ENCODE results near the gene HCN2.

HCN2 gene

GRCh38 chr19:664913-665443 lies 75.3 kb downstream of the HCN2 start (continued):
- no peak for TF ChIP-seq ZNF704 (tag by site-specific recombination; IDR thresholded peaks at IDR 0.05)
- no peak for TF ChIP-seq ZIC2 (tag by site-specific recombination; IDR thresholded peaks at IDR 0.05)
- TF ChIP-seq ZNF335 (tag by site-specific recombination; conservative IDR thresholded peaks at IDR 0.05): peak; percentile 44; the same call in 1 of the 2 replicates
- TF ChIP-seq, protein P1, sequence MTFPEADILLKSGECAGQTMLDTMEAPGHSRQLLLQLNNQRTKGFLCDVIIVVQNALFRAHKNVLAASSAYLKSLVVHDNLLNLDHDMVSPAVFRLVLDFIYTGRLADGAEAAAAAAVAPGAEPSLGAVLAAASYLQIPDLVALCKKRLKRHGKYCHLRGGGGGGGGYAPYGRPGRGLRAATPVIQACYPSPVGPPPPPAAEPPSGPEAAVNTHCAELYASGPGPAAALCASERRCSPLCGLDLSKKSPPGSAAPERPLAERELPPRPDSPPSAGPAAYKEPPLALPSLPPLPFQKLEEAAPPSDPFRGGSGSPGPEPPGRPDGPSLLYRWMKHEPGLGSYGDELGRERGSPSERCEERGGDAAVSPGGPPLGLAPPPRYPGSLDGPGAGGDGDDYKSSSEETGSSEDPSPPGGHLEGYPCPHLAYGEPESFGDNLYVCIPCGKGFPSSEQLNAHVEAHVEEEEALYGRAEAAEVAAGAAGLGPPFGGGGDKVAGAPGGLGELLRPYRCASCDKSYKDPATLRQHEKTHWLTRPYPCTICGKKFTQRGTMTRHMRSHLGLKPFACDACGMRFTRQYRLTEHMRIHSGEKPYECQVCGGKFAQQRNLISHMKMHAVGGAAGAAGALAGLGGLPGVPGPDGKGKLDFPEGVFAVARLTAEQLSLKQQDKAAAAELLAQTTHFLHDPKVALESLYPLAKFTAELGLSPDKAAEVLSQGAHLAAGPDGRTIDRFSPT (tag by site-specific recombination; IDR thresholded peaks at IDR 0.05): no peak
- TF ChIP-seq REPIN1 (tag by site-specific recombination; IDR thresholded peaks at IDR 0.05; ENCODE audit: low read depth): no peak
- peak; percentile 48; the same call in 1 of the 2 replicates for TF ChIP-seq ZNF600 (tag by site-specific recombination; IDR thresholded peaks at IDR 0.05)
- TF ChIP-seq HOXD13 (CRISPR knock-in tag; IDR thresholded peaks at IDR 0.05; ENCODE audit: borderline replicate concordance): no peak
- TF ChIP-seq ZNF404 (tag by site-specific recombination; IDR thresholded peaks at IDR 0.05): no peak
- peak; percentile 69 for TF ChIP-seq KLF8 (tag by site-specific recombination; IDR thresholded peaks at IDR 0.05)
- peak; percentile 77 for TF ChIP-seq ZNF341 (tag by site-specific recombination; IDR thresholded peaks at IDR 0.05; ENCODE audit: low read depth)
- TF ChIP-seq ZNF645 (tag by site-specific recombination; IDR thresholded peaks at IDR 0.05): no peak
- TF ChIP-seq ZNF623 (tag by site-specific recombination; IDR thresholded peaks at IDR 0.05): no peak
- TF ChIP-seq, protein P2, sequence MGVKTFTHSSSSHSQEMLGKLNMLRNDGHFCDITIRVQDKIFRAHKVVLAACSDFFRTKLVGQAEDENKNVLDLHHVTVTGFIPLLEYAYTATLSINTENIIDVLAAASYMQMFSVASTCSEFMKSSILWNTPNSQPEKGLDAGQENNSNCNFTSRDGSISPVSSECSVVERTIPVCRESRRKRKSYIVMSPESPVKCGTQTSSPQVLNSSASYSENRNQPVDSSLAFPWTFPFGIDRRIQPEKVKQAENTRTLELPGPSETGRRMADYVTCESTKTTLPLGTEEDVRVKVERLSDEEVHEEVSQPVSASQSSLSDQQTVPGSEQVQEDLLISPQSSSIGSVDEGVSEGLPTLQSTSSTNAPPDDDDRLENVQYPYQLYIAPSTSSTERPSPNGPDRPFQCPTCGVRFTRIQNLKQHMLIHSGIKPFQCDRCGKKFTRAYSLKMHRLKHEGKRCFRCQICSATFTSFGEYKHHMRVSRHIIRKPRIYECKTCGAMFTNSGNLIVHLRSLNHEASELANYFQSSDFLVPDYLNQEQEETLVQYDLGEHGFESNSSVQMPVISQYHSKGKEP (tag by site-specific recombination; IDR thresholded peaks at IDR 0.05): no peak
- TF ChIP-seq ZNF18 (tag by site-specific recombination; IDR thresholded peaks at IDR 0.05): no peak
- TF ChIP-seq PATZ1 (tag by site-specific recombination; IDR thresholded peaks at IDR 0.05): peak; percentile 73
- TF ChIP-seq, protein P3, sequence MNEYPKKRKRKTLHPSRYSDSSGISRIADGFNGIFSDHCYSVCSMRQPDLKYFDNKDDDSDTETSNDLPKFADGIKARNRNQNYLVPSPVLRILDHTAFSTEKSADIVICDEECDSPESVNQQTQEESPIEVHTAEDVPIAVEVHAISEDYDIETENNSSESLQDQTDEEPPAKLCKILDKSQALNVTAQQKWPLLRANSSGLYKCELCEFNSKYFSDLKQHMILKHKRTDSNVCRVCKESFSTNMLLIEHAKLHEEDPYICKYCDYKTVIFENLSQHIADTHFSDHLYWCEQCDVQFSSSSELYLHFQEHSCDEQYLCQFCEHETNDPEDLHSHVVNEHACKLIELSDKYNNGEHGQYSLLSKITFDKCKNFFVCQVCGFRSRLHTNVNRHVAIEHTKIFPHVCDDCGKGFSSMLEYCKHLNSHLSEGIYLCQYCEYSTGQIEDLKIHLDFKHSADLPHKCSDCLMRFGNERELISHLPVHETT (tag by site-specific recombination; IDR thresholded peaks at IDR 0.05): peak; percentile 21; the same call in 1 of the 2 replicates
- TF ChIP-seq ZNF266 (tag by site-specific recombination; IDR thresholded peaks at IDR 0.05; ENCODE audit: low read depth): no peak
- TF ChIP-seq BCL11A (tag by site-specific recombination; IDR thresholded peaks at IDR 0.05; ENCODE audit: low read depth): no peak
- TF ChIP-seq, protein P4, sequence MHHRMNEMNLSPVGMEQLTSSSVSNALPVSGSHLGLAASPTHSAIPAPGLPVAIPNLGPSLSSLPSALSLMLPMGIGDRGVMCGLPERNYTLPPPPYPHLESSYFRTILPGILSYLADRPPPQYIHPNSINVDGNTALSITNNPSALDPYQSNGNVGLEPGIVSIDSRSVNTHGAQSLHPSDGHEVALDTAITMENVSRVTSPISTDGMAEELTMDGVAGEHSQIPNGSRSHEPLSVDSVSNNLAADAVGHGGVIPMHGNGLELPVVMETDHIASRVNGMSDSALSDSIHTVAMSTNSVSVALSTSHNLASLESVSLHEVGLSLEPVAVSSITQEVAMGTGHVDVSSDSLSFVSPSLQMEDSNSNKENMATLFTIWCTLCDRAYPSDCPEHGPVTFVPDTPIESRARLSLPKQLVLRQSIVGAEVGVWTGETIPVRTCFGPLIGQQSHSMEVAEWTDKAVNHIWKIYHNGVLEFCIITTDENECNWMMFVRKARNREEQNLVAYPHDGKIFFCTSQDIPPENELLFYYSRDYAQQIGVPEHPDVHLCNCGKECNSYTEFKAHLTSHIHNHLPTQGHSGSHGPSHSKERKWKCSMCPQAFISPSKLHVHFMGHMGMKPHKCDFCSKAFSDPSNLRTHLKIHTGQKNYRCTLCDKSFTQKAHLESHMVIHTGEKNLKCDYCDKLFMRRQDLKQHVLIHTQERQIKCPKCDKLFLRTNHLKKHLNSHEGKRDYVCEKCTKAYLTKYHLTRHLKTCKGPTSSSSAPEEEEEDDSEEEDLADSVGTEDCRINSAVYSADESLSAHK (tag by site-specific recombination; IDR thresholded peaks at IDR 0.05): no peak
- TF ChIP-seq IKZF3 (tag by site-specific recombination; IDR thresholded peaks at IDR 0.05): peak; percentile 71; the same call in 1 of the 2 replicates
- no peak for TF ChIP-seq ZNF157 (tag by site-specific recombination; IDR thresholded peaks at IDR 0.05)
- no peak for TF ChIP-seq ZNF747 (tag by site-specific recombination; IDR thresholded peaks at IDR 0.05)
- TF ChIP-seq GFI1B (tag by site-specific recombination; IDR thresholded peaks at IDR 0.05): no peak
- TF ChIP-seq ZBTB21 (tag by site-specific recombination; IDR thresholded peaks at IDR 0.05): no peak
- TF ChIP-seq ZNF660 (tag by site-specific recombination; IDR thresholded peaks at IDR 0.05): no peak
- TF ChIP-seq ZNF37A (tag by site-specific recombination; IDR thresholded peaks at IDR 0.05): no peak
- no peak for TF ChIP-seq RBAK (tag by site-specific recombination; IDR thresholded peaks at IDR 0.05)
